Neural crest cell (in vitro differentiated cells): Measurements from ENCODE around the gene NFU1. TPM values are rescaled to one million over a fixed set of nuclear protein-coding genes. Genes with fewer than 3 reads are reported as not detected.
"Not testable (repeated sequence)": the region's sequence is repeated elsewhere in the genome, so short reads cannot be mapped to it uniquely, and the experiment has no call there.

Experiments used
- DNase-seq: peaks from one replicate; pipeline ENCODE4 v3.0.0; 2021; ENCODE audit warnings: low read depth, mixed read lengths, low spot score
- H3K27ac Mint-ChIP-seq: one replicate; pipeline ENCODE4 v1.8.0; 2021; ENCODE audit warnings: mild to moderate bottlenecking, mixed read lengths; ENCODE audit not compliant: unreplicated experiment
- H3K27me3 Mint-ChIP-seq: 2 replicates; pipeline ENCODE4 v1.8.0; 2021; ENCODE audit warnings: low read depth, mild to moderate bottlenecking, mixed read lengths
- H3K36me3 Mint-ChIP-seq: 2 replicates; pipeline ENCODE4 v1.8.0; 2021; ENCODE audit warnings: low read depth, mild to moderate bottlenecking, mixed read lengths
- H3K4me1 Mint-ChIP-seq: 2 replicates; pipeline ENCODE4 v1.8.0; 2021; ENCODE audit warnings: mixed read lengths
- H3K4me3 Mint-ChIP-seq: one replicate; pipeline ENCODE4 v1.8.0; 2021; ENCODE audit warnings: mild to moderate bottlenecking, mixed read lengths
- H3K9me3 Mint-ChIP-seq: 2 replicates; pipeline ENCODE4 v1.8.0; 2021; ENCODE audit warnings: mixed read lengths
- CTCF ChIP-seq: fragments of 200-600 bp; sonication (generic); conservative IDR thresholded peaks from 2 replicates; pipeline ENCODE4 v1.5.0; 2021; ENCODE audit warnings: antibody characterized with exemption, mild to moderate bottlenecking
- total RNA-seq: library from RNA; stranded (reverse); gene quantifications from 2 replicates; pipeline ENCODE4 v1.2.1, GENCODE V29; 2021

NFU1 gene
- total RNA-seq, 1 donor from 2014 or later: 42.7 TPM

DNA sequence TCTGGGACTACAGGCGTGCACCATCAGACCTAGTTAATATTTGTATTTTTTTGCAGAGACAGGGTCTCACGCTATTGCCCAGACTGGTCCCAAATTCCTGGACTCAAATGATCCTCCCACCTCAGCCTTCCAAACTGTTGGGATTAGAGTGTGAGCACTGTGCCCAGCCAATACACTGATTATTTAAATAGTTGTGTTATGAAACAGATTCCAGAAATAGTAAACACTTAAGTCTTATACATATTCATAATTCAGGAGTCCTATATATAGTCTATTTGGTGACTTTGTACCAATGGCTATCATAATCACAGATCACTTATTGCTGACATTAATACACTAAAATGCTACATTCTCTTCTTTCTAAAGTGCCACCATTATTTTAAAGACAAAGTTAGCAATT, 12.8 kb downstream of the NFU1 start:
- H3K27ac Mint-ChIP-seq: no peak overlapping the region
- no peaks in the 10 kb centered on the region for H3K4me1 Mint-ChIP-seq
- no peak overlapping the region for H3K4me3 Mint-ChIP-seq
- H3K36me3 Mint-ChIP-seq: peaks cover 2% of the 10 kb centered on the region
- H3K27me3 Mint-ChIP-seq: no peaks in the 10 kb centered on the region
- no peak for TF ChIP-seq CTCF
- H3K9me3 Mint-ChIP-seq: no peaks in the 10 kb centered on the region
- DNase-seq: no peak

- Mint-ChIP-seq H3K9me3 (no peaks in the 10 kb centered on the region), H3K4me3 (no peak overlapping the region), H3K27ac (no peak overlapping the region), H3K27me3 (no peaks in the 10 kb centered on the region), H3K36me3 (peaks cover 5% of the 10 kb centered on the region), H3K4me1 (no peaks in the 10 kb centered on the region)
- no peak for TF ChIP-seq CTCF
- no peak for DNase-seq
These were observed 15.0 kb downstream of the NFU1 start for GRCh38 chr2:69422198-69422597.

DNA sequence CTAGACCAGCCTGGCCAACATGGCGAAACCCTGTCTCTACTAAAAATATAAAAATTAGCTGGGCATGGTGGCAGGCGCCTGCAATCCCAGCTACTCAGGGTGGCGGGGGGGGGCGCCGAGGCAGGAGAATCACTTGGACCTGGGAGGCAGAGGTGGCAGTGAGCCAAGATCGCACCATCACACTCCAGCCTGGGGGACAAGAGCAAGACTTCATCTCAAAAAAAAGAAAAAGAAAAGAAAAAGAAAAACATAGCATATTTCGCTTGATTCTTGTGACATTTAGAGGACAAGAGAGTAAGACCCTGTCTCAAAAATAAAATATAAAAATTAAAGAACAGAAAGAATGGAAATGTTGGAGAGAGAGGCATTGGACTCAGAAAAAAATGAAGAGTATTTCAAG, 18.1 kb downstream of the NFU1 start:
- not testable (repeated sequence) for H3K4me3 Mint-ChIP-seq, H3K9me3 Mint-ChIP-seq, DNase-seq, H3K36me3 Mint-ChIP-seq, H3K27me3 Mint-ChIP-seq, H3K27ac Mint-ChIP-seq, H3K4me1 Mint-ChIP-seq

GRCh38 chr2:69416147-69416546, 21.1 kb downstream of the NFU1 start:
- H3K4me3 Mint-ChIP-seq: no peak overlapping the region
- TF ChIP-seq CTCF: no peak
- no peak overlapping the region for H3K27ac Mint-ChIP-seq
- DNase-seq: no peak
- no peaks in the 10 kb centered on the region for H3K27me3 Mint-ChIP-seq
- peaks cover 5% of the 10 kb centered on the region for H3K36me3 Mint-ChIP-seq
- no peaks in the 10 kb centered on the region for H3K4me1 Mint-ChIP-seq
- H3K9me3 Mint-ChIP-seq: no peaks in the 10 kb centered on the region

- H3K4me1 Mint-ChIP-seq: no peaks in the 10 kb centered on the region
- no peaks in the 10 kb centered on the region for H3K9me3 Mint-ChIP-seq
- H3K4me3 Mint-ChIP-seq: no peak overlapping the region
- H3K27ac Mint-ChIP-seq: no peak overlapping the region
- DNase-seq: no peak
- H3K36me3 Mint-ChIP-seq: peaks cover 10% of the 10 kb centered on the region
- TF ChIP-seq CTCF: no peak
- H3K27me3 Mint-ChIP-seq: no peaks in the 10 kb centered on the region
These were observed 26.1 kb downstream of the NFU1 start for GRCh38 chr2:69411120-69411519.

- H3K4me1 Mint-ChIP-seq: no peaks in the 10 kb centered on the region
- no peak overlapping the region for H3K27ac Mint-ChIP-seq
- no peak for DNase-seq
- TF ChIP-seq CTCF: no peak
- H3K27me3 Mint-ChIP-seq: no peaks in the 10 kb centered on the region
- peaks cover 8% of the 10 kb centered on the region for H3K9me3 Mint-ChIP-seq
- H3K36me3 Mint-ChIP-seq: peaks cover 35% of the 10 kb centered on the region
- no peak overlapping the region for H3K4me3 Mint-ChIP-seq
These were observed 31.9 kb downstream of the NFU1 start for GRCh38 chr2:69405306-69405705.
